ENCODE results near the gene EHBP1.

Gene EHBP1

DNA sequence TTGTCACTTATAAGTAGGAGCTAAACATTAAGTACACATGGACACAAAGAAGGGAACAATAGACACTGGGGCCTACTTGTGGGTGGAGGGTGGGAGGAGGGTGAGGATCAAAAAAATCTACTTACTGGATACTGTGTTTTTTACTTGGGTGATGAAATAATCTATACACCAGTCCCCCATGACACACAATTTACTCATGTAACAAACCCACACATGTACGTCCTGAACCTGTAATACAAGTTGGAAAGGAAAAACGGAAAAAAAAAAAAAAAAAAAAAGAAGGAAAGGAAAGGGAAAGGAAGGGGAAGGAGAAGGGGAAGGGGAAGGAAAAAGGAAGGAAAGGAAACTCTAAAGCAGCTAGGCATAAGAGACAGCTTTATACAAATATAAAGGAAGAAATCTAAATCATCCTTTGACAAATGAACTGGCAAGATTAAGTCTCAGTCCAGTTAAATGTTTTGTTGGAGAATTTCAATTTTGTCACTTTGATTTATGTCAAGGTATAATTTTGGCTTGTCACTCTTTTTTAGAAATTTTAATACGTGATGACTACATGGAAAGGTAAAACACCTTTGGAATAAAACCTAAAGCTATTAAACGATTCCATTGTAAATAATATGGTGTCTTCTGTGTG is 175.8 kb downstream of the EHBP1 start:
- no peak overlapping the region for H3K4me3 ChIP-seq (ENCODE audit: low read depth, low read length, poor library complexity, severe bottlenecking)

DNA sequence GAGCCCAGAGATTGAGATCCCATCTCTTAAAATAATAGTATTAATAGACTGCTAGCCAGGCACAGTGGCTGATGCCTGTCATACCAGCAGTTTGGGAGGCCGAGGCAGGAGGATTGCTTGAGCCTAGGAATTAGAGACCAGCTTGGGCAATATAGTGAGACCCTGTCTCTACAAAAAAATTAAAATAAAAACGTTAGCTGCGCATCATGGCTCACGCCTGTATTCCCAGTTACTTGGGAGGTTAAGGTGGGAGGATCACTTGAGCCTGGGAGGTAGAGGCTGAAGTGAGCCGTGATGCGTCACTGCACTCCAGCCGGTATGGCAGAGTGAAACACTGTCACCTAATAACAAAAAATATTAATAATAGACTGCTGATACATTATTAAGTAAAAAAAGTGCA is 178.1 kb downstream of the EHBP1 start:
- Histone ChIP-seq H3K4me1 (ENCODE audit: insufficient read depth, low read length, severe bottlenecking) (no peaks in the 10 kb centered on the region), H3K9me2 (ENCODE audit: low read depth, low read length) (no peaks in the 10 kb centered on the region), H3K9me3 (ENCODE audit: low read length) (no peaks in the 10 kb centered on the region), H3K9ac (ENCODE audit: low read length) (no peak overlapping the region), H3K27me3 (ENCODE audit: insufficient read depth, low read length) (no peaks in the 10 kb centered on the region), H3F3A (ENCODE audit: insufficient read depth, low read length) (no peaks in the 10 kb centered on the region), H3K27ac (ENCODE audit: low read depth, low read length, poor library complexity, severe bottlenecking) (no peak overlapping the region), H3K36me3 (ENCODE audit: insufficient read depth, low read length) (no peaks in the 10 kb centered on the region), H3K4me3 (ENCODE audit: low read depth, low read length, poor library complexity, severe bottlenecking) (no peak overlapping the region), H3K4me2 (ENCODE audit: low read length) (no peak overlapping the region), H3K79me2 (ENCODE audit: insufficient read depth, low read length) (no peaks in the 10 kb centered on the region), H2AFZ (ENCODE audit: low read length) (no peak overlapping the region), H4K20me1 (ENCODE audit: insufficient read depth, low read length) (no peaks in the 10 kb centered on the region)
- no peak for TF ChIP-seq EZH2 (IDR thresholded peaks at IDR 0.05; ENCODE audit: borderline replicate concordance, low read length)
- TF ChIP-seq, protein P1, sequence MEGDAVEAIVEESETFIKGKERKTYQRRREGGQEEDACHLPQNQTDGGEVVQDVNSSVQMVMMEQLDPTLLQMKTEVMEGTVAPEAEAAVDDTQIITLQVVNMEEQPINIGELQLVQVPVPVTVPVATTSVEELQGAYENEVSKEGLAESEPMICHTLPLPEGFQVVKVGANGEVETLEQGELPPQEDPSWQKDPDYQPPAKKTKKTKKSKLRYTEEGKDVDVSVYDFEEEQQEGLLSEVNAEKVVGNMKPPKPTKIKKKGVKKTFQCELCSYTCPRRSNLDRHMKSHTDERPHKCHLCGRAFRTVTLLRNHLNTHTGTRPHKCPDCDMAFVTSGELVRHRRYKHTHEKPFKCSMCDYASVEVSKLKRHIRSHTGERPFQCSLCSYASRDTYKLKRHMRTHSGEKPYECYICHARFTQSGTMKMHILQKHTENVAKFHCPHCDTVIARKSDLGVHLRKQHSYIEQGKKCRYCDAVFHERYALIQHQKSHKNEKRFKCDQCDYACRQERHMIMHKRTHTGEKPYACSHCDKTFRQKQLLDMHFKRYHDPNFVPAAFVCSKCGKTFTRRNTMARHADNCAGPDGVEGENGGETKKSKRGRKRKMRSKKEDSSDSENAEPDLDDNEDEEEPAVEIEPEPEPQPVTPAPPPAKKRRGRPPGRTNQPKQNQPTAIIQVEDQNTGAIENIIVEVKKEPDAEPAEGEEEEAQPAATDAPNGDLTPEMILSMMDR (IDR thresholded peaks at IDR 0.05; ENCODE audit: low read length) = no peak

More for the DNA sequence above, 175.8 kb downstream of the EHBP1 start:
- H4K20me1 ChIP-seq (ENCODE audit: insufficient read depth, low read length) = no peaks in the 10 kb centered on the region
- TF ChIP-seq, protein P1 (IDR thresholded peaks at IDR 0.05; ENCODE audit: low read length) = no peak
- no peak for TF ChIP-seq EZH2 (IDR thresholded peaks at IDR 0.05; ENCODE audit: borderline replicate concordance, low read length)
- no peaks in the 10 kb centered on the region for H3K36me3 ChIP-seq (ENCODE audit: insufficient read depth, low read length)
- no peak overlapping the region for H3K27ac ChIP-seq (ENCODE audit: low read depth, low read length, poor library complexity, severe bottlenecking)
- H2AFZ ChIP-seq (ENCODE audit: low read length) = no peak overlapping the region
- no peak overlapping the region for H3K9ac ChIP-seq (ENCODE audit: low read length)
- H3K9me3 ChIP-seq (ENCODE audit: low read length) = no peaks in the 10 kb centered on the region; the same call in 1 of the 2 replicates
- H3F3A ChIP-seq (ENCODE audit: insufficient read depth, low read length) = no peaks in the 10 kb centered on the region
- H3K4me1 ChIP-seq (ENCODE audit: insufficient read depth, low read length, severe bottlenecking) = no peaks in the 10 kb centered on the region
- no peak overlapping the region for H3K4me2 ChIP-seq (ENCODE audit: low read length)
- no peaks in the 10 kb centered on the region for H3K9me2 ChIP-seq (ENCODE audit: low read depth, low read length)
- H3K79me2 ChIP-seq (ENCODE audit: insufficient read depth, low read length) = no peaks in the 10 kb centered on the region
- H3K27me3 ChIP-seq (ENCODE audit: insufficient read depth, low read length) = no peaks in the 10 kb centered on the region

DNA sequence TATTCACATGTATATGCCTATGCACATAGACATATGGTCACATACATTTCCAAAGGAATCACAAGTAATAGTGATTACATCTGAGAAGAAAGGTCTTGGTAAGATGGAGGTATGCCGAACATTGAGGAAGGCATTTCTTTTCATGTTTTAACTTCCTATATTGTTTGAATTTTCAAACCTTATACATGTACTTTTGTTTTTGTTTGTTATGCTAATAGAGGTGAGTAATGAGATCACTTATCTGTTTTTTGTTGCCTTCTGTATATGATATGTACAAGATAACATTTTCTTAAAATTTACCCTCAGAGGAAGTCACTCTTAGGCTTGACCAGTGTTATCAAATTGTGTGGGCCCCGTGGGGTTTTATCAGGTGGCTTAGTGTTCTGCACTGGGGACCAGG is 178.6 kb downstream of the EHBP1 start:
- no peaks in the 10 kb centered on the region for H3F3A ChIP-seq (ENCODE audit: insufficient read depth, low read length)
- no peaks in the 10 kb centered on the region for H3K36me3 ChIP-seq (ENCODE audit: insufficient read depth, low read length)
- no peaks in the 10 kb centered on the region for H3K9me3 ChIP-seq (ENCODE audit: low read length)
- no peak overlapping the region for H2AFZ ChIP-seq (ENCODE audit: low read length)
- no peak overlapping the region for H3K9ac ChIP-seq (ENCODE audit: low read length)
- TF ChIP-seq, protein P1 (IDR thresholded peaks at IDR 0.05; ENCODE audit: low read length) = no peak
- TF ChIP-seq EZH2 (IDR thresholded peaks at IDR 0.05; ENCODE audit: borderline replicate concordance, low read length) = no peak
- H3K4me2 ChIP-seq (ENCODE audit: low read length) = no peak overlapping the region
- no peak overlapping the region for H3K27ac ChIP-seq (ENCODE audit: low read depth, low read length, poor library complexity, severe bottlenecking)
- H3K4me3 ChIP-seq (ENCODE audit: low read depth, low read length, poor library complexity, severe bottlenecking) = no peak overlapping the region
- H3K27me3 ChIP-seq (ENCODE audit: insufficient read depth, low read length) = no peaks in the 10 kb centered on the region
- no peaks in the 10 kb centered on the region for H3K79me2 ChIP-seq (ENCODE audit: insufficient read depth, low read length)
- H3K9me2 ChIP-seq (ENCODE audit: low read depth, low read length) = no peaks in the 10 kb centered on the region
- no peaks in the 10 kb centered on the region for H3K4me1 ChIP-seq (ENCODE audit: insufficient read depth, low read length, severe bottlenecking)
- H4K20me1 ChIP-seq (ENCODE audit: insufficient read depth, low read length) = no peaks in the 10 kb centered on the region
